ENCODE data around the gene MORC4. TPM values are rescaled to one million over a fixed set of nuclear protein-coding genes. Genes with fewer than 3 reads are reported as not detected.

Gene MORC4
- total RNA-seq, 2 experiments from 2014 or later: 6.8 to 11.5 TPM

- Histone ChIP-seq H4K20me1 (ENCODE audit: insufficient read depth, low read length) (no peaks in the 10 kb centered on the region), H3K36me3 (ENCODE audit: insufficient read depth, low read length) (no peaks in the 10 kb centered on the region), H3K79me2 (ENCODE audit: insufficient read depth, low read depth, low read length) (no peaks in the 10 kb centered on the region), H3K27ac (ENCODE audit: low read depth, low read length, poor library complexity, severe bottlenecking) (no peak overlapping the region), H3K9me3 (ENCODE audit: low read length) (no peaks in the 10 kb centered on the region), H3K4me3 (ENCODE audit: low read depth, low read length, poor library complexity, severe bottlenecking) (no peak overlapping the region), H3K4me1 (ENCODE audit: insufficient read depth, low read length, poor library complexity, severe bottlenecking) (no peaks in the 10 kb centered on the region), H3K9me2 (ENCODE audit: insufficient read depth, low read length) (no peaks in the 10 kb centered on the region), H2AFZ (ENCODE audit: low read length) (no peak overlapping the region), H3K4me2 (ENCODE audit: low read length) (no peak overlapping the region)
- POLR2A ChIA-PET: interaction anchor here (0.9 kb wide), 1 partner anchor 28 kb away, joined by 3 read pairs; no protein-coding TSS in a partner anchor
- BruUV-seq (replicated peaks): no TSS peak
- TF ChIP-seq EZH2phosphoT487 (IDR thresholded peaks at IDR 0.05; ENCODE audit: borderline replicate concordance, low read depth, low read length) (no peak), CTCF (conservative IDR thresholded peaks at IDR 0.05; ENCODE audit: low read length) (peak; percentile 77)
- DNase-seq (ENCODE audit: low spot score): peak; percentile 43
- CTCF ChIA-PET (ENCODE audit: unreplicated experiment): no interaction called here
- intact Hi-C loops (cut with micrococcal nuclease; ENCODE audit: unreplicated experiment): loop anchor here (10.0 kb wide), 2 partner anchors 770 to 1000 kb away; no protein-coding TSS in a partner anchor
Measured at GRCh38 chrX:106894392-106894909, 105.6 kb downstream of the MORC4 start.

GRCh38 chrX:106891762-106892460 lies 108.1 kb downstream of the MORC4 start:
- BruUV-seq (replicated peaks): no TSS peak
- intact Hi-C loops (cut with micrococcal nuclease; ENCODE audit: unreplicated experiment): loop anchor here (10.0 kb wide), 2 partner anchors 773 to 1003 kb away; no protein-coding TSS in a partner anchor
- Histone ChIP-seq H3K9me2 (ENCODE audit: insufficient read depth, low read length) (no peaks in the 10 kb centered on the region), H3K27ac (ENCODE audit: low read depth, low read length, poor library complexity, severe bottlenecking) (no peak overlapping the region), H2AFZ (ENCODE audit: low read length) (no peak overlapping the region), H3K36me3 (ENCODE audit: insufficient read depth, low read length) (no peaks in the 10 kb centered on the region), H3K9me3 (ENCODE audit: low read length) (no peaks in the 10 kb centered on the region), H3K4me3 (ENCODE audit: low read depth, low read length, poor library complexity, severe bottlenecking) (no peak overlapping the region), H3K79me2 (ENCODE audit: insufficient read depth, low read depth, low read length) (no peaks in the 10 kb centered on the region), H4K20me1 (ENCODE audit: insufficient read depth, low read length) (no peaks in the 10 kb centered on the region), H3K4me1 (ENCODE audit: insufficient read depth, low read length, poor library complexity, severe bottlenecking) (no peaks in the 10 kb centered on the region), H3K4me2 (ENCODE audit: low read length) (no peak overlapping the region)
- no peak for DNase-seq (ENCODE audit: low spot score)
- TF ChIP-seq EZH2phosphoT487 (IDR thresholded peaks at IDR 0.05; ENCODE audit: borderline replicate concordance, low read depth, low read length): no peak
- no peak for TF ChIP-seq CTCF (conservative IDR thresholded peaks at IDR 0.05; ENCODE audit: low read length)
- CTCF ChIA-PET (ENCODE audit: unreplicated experiment): interaction anchor here (0.6 kb wide), 1 partner anchor 13 kb away, joined by 3 read pairs; no protein-coding TSS in a partner anchor
- POLR2A ChIA-PET: no interaction called here

Other genes starting within 250 kb of the MORC4 start
- gene TBC1D8B, start 197.5 kb downstream of the MORC4 start, total RNA-seq (2014; rRNA removed; shearing (Covaris generic)): 1.4 and 1.5 TPM in 2 replicates
- gene TBC1D8B, start 197.5 kb downstream of the MORC4 start, total RNA-seq (2022): 4.5 and 6.1 TPM in 2 replicates
- gene RIPPLY1, start 96.9 kb downstream of the MORC4 start, total RNA-seq (2014; rRNA removed; shearing (Covaris generic)): not detected in 2 replicates
- not detected in 2 replicates for gene RIPPLY1, start 96.9 kb downstream of the MORC4 start, total RNA-seq (2022)
- gene CLDN2, start 79.8 kb downstream of the MORC4 start, total RNA-seq (2014; rRNA removed; shearing (Covaris generic)): not detected in 2 replicates
- gene CLDN2, start 79.8 kb downstream of the MORC4 start, total RNA-seq (2022): not detected in 2 replicates
- gene RBM41, start 118.6 kb upstream of the MORC4 start, total RNA-seq (2014; rRNA removed; shearing (Covaris generic)): 14.6 and 23.9 TPM in 2 replicates
- 16.7 and 17.8 TPM in 2 replicates for gene RBM41, start 118.6 kb upstream of the MORC4 start, total RNA-seq (2022)
- 23.4 and 37.6 TPM in 2 replicates for gene NUP62CL, start 206.2 kb upstream of the MORC4 start, total RNA-seq (2014; rRNA removed; shearing (Covaris generic))
- gene NUP62CL, start 206.2 kb upstream of the MORC4 start, total RNA-seq (2022): 10.6 and 12.4 TPM in 2 replicates
- not detected in 2 replicates for gene DNAAF6, start 206.4 kb upstream of the MORC4 start, total RNA-seq (2014; rRNA removed; shearing (Covaris generic))
- not detected in 2 replicates for gene DNAAF6, start 206.4 kb upstream of the MORC4 start, total RNA-seq (2022)

Measured in OCI-LY7 (cell line).